ENCODE results near the gene CLIC4.

DNA sequence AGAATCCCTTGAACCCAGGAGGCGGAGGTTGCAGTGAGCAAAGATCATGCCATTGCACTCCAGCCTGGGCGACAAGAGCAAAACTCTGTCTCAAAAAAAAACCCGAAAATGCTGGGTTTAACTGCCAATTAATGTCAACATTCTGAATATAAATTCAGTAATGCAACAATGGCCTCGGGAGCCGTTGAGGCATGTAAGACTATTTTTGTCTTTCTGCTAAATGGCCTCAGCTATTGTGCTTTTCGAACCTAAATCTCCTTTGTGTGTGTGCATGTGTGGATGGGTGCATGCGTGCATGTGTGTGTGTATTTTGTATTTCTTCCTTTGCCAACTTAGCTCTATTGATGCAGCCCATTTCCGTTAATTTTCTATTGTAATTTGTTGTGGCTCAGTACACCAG is 31.6 kb downstream of the CLIC4 start:
- TF ChIP-seq, protein P1, sequence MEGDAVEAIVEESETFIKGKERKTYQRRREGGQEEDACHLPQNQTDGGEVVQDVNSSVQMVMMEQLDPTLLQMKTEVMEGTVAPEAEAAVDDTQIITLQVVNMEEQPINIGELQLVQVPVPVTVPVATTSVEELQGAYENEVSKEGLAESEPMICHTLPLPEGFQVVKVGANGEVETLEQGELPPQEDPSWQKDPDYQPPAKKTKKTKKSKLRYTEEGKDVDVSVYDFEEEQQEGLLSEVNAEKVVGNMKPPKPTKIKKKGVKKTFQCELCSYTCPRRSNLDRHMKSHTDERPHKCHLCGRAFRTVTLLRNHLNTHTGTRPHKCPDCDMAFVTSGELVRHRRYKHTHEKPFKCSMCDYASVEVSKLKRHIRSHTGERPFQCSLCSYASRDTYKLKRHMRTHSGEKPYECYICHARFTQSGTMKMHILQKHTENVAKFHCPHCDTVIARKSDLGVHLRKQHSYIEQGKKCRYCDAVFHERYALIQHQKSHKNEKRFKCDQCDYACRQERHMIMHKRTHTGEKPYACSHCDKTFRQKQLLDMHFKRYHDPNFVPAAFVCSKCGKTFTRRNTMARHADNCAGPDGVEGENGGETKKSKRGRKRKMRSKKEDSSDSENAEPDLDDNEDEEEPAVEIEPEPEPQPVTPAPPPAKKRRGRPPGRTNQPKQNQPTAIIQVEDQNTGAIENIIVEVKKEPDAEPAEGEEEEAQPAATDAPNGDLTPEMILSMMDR (IDR thresholded peaks at IDR 0.05) = no peak
- TF ChIP-seq FOXP4 (CRISPR knock-in tag; IDR thresholded peaks at IDR 0.05) (no peak), ZBTB43 (CRISPR knock-in tag; IDR thresholded peaks at IDR 0.05) (no peak), ZNF138 (CRISPR knock-in tag; conservative IDR thresholded peaks at IDR 0.05) (no peak), USF1 (CRISPR knock-in tag; IDR thresholded peaks at IDR 0.05) (no peak), CREB1 (CRISPR knock-in tag; IDR thresholded peaks at IDR 0.05) (no peak), AR (CRISPR knock-in tag; IDR thresholded peaks at IDR 0.05) (no peak)
- TF ChIP-seq, protein P2, sequence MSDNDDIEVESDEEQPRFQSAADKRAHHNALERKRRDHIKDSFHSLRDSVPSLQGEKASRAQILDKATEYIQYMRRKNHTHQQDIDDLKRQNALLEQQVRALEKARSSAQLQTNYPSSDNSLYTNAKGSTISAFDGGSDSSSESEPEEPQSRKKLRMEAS (CRISPR knock-in tag; IDR thresholded peaks at IDR 0.05) = no peak
